IMR-90 (cell line): Measurements from ENCODE around the gene VILL. TPM values are rescaled to one million over a fixed set of nuclear protein-coding genes. Genes with fewer than 3 reads are reported as not detected.
A peak's percentile ranks its signal among the peaks of the same experiment; 100 is the strongest.

Experiments used
- ATAC-seq: fragments of 200-7000 bp; cut with Tn5 transposase; 2 replicates; pipeline ENCODE4 v1.9.1; 2020; ENCODE audit warnings: low read depth, mild to moderate bottlenecking, moderate library complexity
- BruUV-seq: library from RNA; stranded (reverse); fragments of 400-500 nt; replicated peaks from 2 replicates; lab custom pipeline; 2021; lab: Mats Ljungman, UMichigan
- CTCF ChIA-PET: fragments of 300-600 bp; formaldehyde crosslinking; extraction: SDS; loops from one replicate; lab custom pipeline; 2021; ENCODE audit warnings: antibody characterized with exemption; lab: Yijun Ruan, JAX
- POLR2A ChIA-PET: fragments of 300-600 bp; sonication (Branson Sonifier 250); formaldehyde crosslinking; loops from one replicate; lab custom pipeline; 2022; ENCODE audit warnings: antibody characterized with exemption; ENCODE audit not compliant: unreplicated experiment; lab: Charles Lee
- DNase-seq: peaks from one replicate; pipeline ENCODE4 v3.0.0; 2013
- H2AFZ ChIP-seq: replicated peaks from 2 replicates; pipeline ENCODE3; 2013; ENCODE audit warnings: low read length, mild to moderate bottlenecking; ENCODE audit not compliant: poor library complexity
- H2AK5ac ChIP-seq: 2 replicates; pipeline ENCODE4 v1.6.1; 2013; ENCODE audit warnings: low read depth, low read length, inconsistent platforms
- H2AK9ac ChIP-seq: replicated peaks from 2 replicates; pipeline ENCODE3; 2013; ENCODE audit warnings: mild to moderate bottlenecking, low read depth, low read length, moderate library complexity; ENCODE audit not compliant: poor library complexity
- H2BK120ac ChIP-seq: 2 replicates; pipeline ENCODE4 v1.6.1; 2013; ENCODE audit warnings: low read depth, low read length, inconsistent platforms
- H2BK15ac ChIP-seq: 3 replicates; pipeline ENCODE4 v1.6.1; 2013; ENCODE audit warnings: low read depth, low read length, inconsistent platforms
- H2BK20ac ChIP-seq: 2 replicates; pipeline ENCODE4 v1.6.1; 2013; ENCODE audit warnings: low read depth, mild to moderate bottlenecking, inconsistent platforms, low read length, moderate library complexity
- H2BK5ac ChIP-seq: 2 replicates; pipeline ENCODE4 v1.6.1; 2013; ENCODE audit warnings: mild to moderate bottlenecking, low read depth, low read length, inconsistent platforms; ENCODE audit not compliant: poor library complexity, severe bottlenecking
- H3K14ac ChIP-seq: replicated peaks from 2 replicates; pipeline ENCODE4 v1.6.1; 2013; ENCODE audit warnings: low read depth, low read length, inconsistent platforms
- H3K18ac ChIP-seq: 2 replicates; pipeline ENCODE4 v1.6.1; 2013; ENCODE audit warnings: low read depth, low read length, control low read depth
- H3K23ac ChIP-seq: 2 replicates; pipeline ENCODE4 v1.6.1; 2013; ENCODE audit warnings: low read depth, low read length, inconsistent platforms
- H3K27ac ChIP-seq: 2 replicates; pipeline ENCODE4 v1.5.1; 2013; ENCODE audit warnings: mild to moderate bottlenecking, control low read depth, low read length; ENCODE audit not compliant: insufficient read depth
- H3K27me3 ChIP-seq: 2 replicates; pipeline ENCODE4 v1.6.1; 2013; ENCODE audit warnings: low read length; ENCODE audit not compliant: control insufficient read depth, insufficient read depth
- H3K36me3 ChIP-seq: 2 replicates; pipeline ENCODE4 v1.6.1; 2013; ENCODE audit warnings: low read length, mixed read lengths; ENCODE audit not compliant: control insufficient read depth, insufficient read depth
- H3K4ac ChIP-seq: 2 replicates; pipeline ENCODE4 v1.6.1; 2013; ENCODE audit warnings: low read depth, low read length, inconsistent platforms
- H3K4me1 ChIP-seq: 2 replicates; pipeline ENCODE4 v1.6.1; 2013; ENCODE audit warnings: low read length, mixed read lengths; ENCODE audit not compliant: control insufficient read depth, insufficient read depth
- H3K4me2 ChIP-seq: 2 replicates; pipeline ENCODE4 v1.6.1; 2013; ENCODE audit warnings: low read depth, mild to moderate bottlenecking, control low read depth, low read length, moderate library complexity
- H3K4me3 ChIP-seq: 2 replicates; pipeline ENCODE4 v1.5.1; 2013; ENCODE audit warnings: low read depth, mild to moderate bottlenecking, control low read depth, low read length, moderate library complexity; ENCODE audit not compliant: insufficient read depth
- H3K56ac ChIP-seq: 2 replicates; pipeline ENCODE4 v1.6.1; 2013; ENCODE audit warnings: low read length, inconsistent platforms; ENCODE audit not compliant: insufficient read depth; ENCODE audit errors: extremely low read depth
- H3K79me1 ChIP-seq, 2 experiments: 2 replicates each; pipeline ENCODE4 v1.6.1; 2013; ENCODE audit warnings: low read length in 2 of 2, inconsistent platforms in 1 of 2, low read depth in 1 of 2
- H3K9ac ChIP-seq: 2 replicates; pipeline ENCODE4 v1.6.1; 2013; ENCODE audit warnings: low read depth, low read length, control low read depth
- H3K9me1 ChIP-seq: 2 replicates; pipeline ENCODE4 v1.6.1; 2013; ENCODE audit warnings: low read length, inconsistent platforms; ENCODE audit not compliant: insufficient read depth
- H3K9me3 ChIP-seq: 2 replicates; pipeline ENCODE4 v1.6.1; 2013; ENCODE audit warnings: low read length; ENCODE audit not compliant: control insufficient read depth, insufficient read depth
- H4K20me1 ChIP-seq: 2 replicates; pipeline ENCODE4 v1.6.1; 2013; ENCODE audit warnings: low read length, inconsistent platforms; ENCODE audit not compliant: insufficient read depth
- H4K5ac ChIP-seq: 2 replicates; pipeline ENCODE4 v1.6.1; 2013; ENCODE audit warnings: mild to moderate bottlenecking, low read depth, low read length, control low read depth
- H4K8ac ChIP-seq, 2 experiments: 2 replicates each; pipeline ENCODE4 v1.6.1; 2013; ENCODE audit warnings: low read depth in 2 of 2, low read length in 2 of 2, control low read depth in 1 of 2, inconsistent platforms in 1 of 2
- H4K91ac ChIP-seq: 2 replicates; pipeline ENCODE4 v1.6.1; 2013; ENCODE audit warnings: low read depth, low read length, inconsistent platforms; ENCODE audit not compliant: insufficient read depth
- BHLHE40 ChIP-seq: fragments of 150-350 bp; IDR thresholded peaks from 2 replicates; pipeline ENCODE4 v1.6.1; 2016; ENCODE audit warnings: mild to moderate bottlenecking, low read depth, low read length
- CEBPB ChIP-seq: IDR thresholded peaks from 2 replicates; pipeline ENCODE4 v1.6.1; 2012; ENCODE audit warnings: low read depth, low read length, improper control_type of control experiment
- CHD1 ChIP-seq: IDR thresholded peaks from 2 replicates; pipeline ENCODE4 v1.6.1; 2012; ENCODE audit warnings: low read depth, low read length, improper control_type of control experiment
- ELK1 ChIP-seq: fragments of 150-350 bp; IDR thresholded peaks from 2 replicates; pipeline ENCODE4 v1.6.1; 2016; ENCODE audit warnings: low read depth, mild to moderate bottlenecking, low read length, moderate library complexity, borderline replicate concordance
- FOS ChIP-seq: fragments of 150-350 bp; IDR thresholded peaks from 2 replicates; pipeline ENCODE4 v1.6.1; 2016; ENCODE audit warnings: low read depth, low read length
- MAFK ChIP-seq: IDR thresholded peaks from 2 replicates; pipeline ENCODE4 v1.6.1; 2012; ENCODE audit warnings: low read depth, low read length, improper control_type of control experiment
- MXI1 ChIP-seq: IDR thresholded peaks from 2 replicates; pipeline ENCODE4 v1.6.1; 2012; ENCODE audit warnings: low read depth, mild to moderate bottlenecking, low read length, moderate library complexity, borderline replicate concordance
- NFE2L2 ChIP-seq: fragments of 150-350 bp; IDR thresholded peaks from 2 replicates; pipeline ENCODE4 v1.6.1; 2016; ENCODE audit warnings: low read depth, mild to moderate bottlenecking, low read length
- POLR2A ChIP-seq: IDR thresholded peaks from 2 replicates; pipeline ENCODE4 v1.6.1; 2012; ENCODE audit warnings: mild to moderate bottlenecking, low read depth, low read length
- RAD21 ChIP-seq: IDR thresholded peaks from 2 replicates; pipeline ENCODE4 v1.6.1; 2012; ENCODE audit warnings: low read length, improper control_type of control experiment
- RCOR1 ChIP-seq: IDR thresholded peaks from 2 replicates; pipeline ENCODE4 v1.6.1; 2012; ENCODE audit warnings: mild to moderate bottlenecking, low read length, improper control_type of control experiment; ENCODE audit not compliant: insufficient replicate concordance
- RFX5 ChIP-seq: IDR thresholded peaks from 2 replicates; pipeline ENCODE4 v1.8.0; 2012; ENCODE audit warnings: low read depth, mild to moderate bottlenecking, low read length, moderate library complexity
- WGBS, 2 experiments: methylation state at CpG; one replicate each; pipeline versions ENCODE4 v1.1.5 to v1.1.7; 2013; ENCODE audit warnings: missing lambda C conversion rate in 2 of 2; ENCODE audit not compliant: insufficient read length in 1 of 2; ENCODE audit errors: extremely low coverage in 2 of 2; 5-methylcytosine and 5-hydroxymethylcytosine counted together
- dilution Hi-C: fragments of 300-500 bp; cut with HindIII; formaldehyde crosslinking; loops from one replicate; pipeline ENCODE4 v1.14.3; 2018; ENCODE audit warnings: low sequenced_read_pairs; ENCODE audit not compliant: unreplicated experiment
- in situ Hi-C: fragments of 300-500 bp; cut with MboI; formaldehyde crosslinking; loops from 3 replicates; pipeline ENCODE4 v1.14.3; 2019; ENCODE audit warnings: low sequenced_read_pairs, inconsistent platforms, mixed read lengths
- intact Hi-C: fragments of 100-400 bp; cut with micrococcal nuclease; formaldehyde crosslinking; loops from 2 replicates; pipeline ENCODE4 v1.10.0; 2022
- polyA plus RNA-seq, 3 experiments: library from polyadenylated mRNA; depleted of rRNA; stranded (reverse); fragments of >200 nt; gene quantifications; 2 replicates each; pipeline ENCODE4 v1.2.3, GENCODE V29; 2012; ENCODE audit warnings: low replicate concordance in 1 of 3
- total RNA-seq: library from RNA; depleted of rRNA; stranded (reverse); fragments of >200 nt; gene quantifications from 2 replicates; pipeline ENCODE4 v1.2.3, GENCODE V29; 2012
- TF ChIP-seq, protein P1 (sequence below): fragments of 150-350 bp; IDR thresholded peaks from 2 replicates; pipeline ENCODE4 v1.6.1; 2017; ENCODE audit warnings: mild to moderate bottlenecking, antibody characterized with exemption, low read length, low read depth
- TF ChIP-seq, protein P2 (sequence below): conservative IDR thresholded peaks from 2 replicates; pipeline ENCODE4 v1.5.1; 2012; ENCODE audit warnings: mild to moderate bottlenecking, low read depth, low read length, improper control_type of control experiment

VILL gene
- total and polyA plus RNA-seq, 2 of the 4 experiments (the other 2 are of a cell fraction): 2.3 to 4.7 TPM

DNA sequence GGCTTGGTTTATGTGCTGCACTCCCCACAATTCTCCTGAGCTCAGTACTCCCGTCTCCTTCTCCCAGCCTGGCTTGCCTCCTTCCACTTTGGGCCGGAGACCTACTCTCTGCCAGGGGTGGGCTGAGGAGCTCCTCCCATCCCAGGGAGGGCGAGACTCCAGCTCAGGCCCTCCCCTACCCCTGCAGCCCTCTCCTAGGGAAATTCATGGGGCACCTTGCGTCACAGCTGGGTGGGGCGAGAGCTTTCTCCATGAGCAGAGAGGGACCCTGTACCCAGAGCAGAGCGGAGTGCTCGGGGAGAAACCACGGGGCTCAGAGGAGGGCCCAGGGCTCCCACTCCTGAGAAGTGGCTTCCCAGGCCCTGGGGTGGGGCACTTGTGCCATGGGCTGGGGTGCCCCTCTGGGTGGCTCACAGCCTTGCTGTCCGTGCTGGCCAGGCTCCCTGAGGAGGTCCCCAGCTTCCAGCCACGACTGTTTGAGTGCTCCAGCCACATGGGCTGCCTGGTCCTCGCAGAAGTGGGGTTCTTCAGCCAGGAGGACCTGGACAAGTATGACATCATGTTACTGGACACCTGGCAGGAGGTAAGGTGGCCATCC, 13.3 kb downstream of the VILL start:
- WGBS, 2 experiments: 100% methylated on average over 2 of the region's 11 CpGs; no CpG with 5 or more reads in 1 of the 2 experiments
- Histone ChIP-seq H3K56ac (no peak overlapping the region), H2BK120ac (no peak overlapping the region), H4K20me1 (peaks cover 8% of the 10 kb centered on the region; the same call in 1 of the 2 replicates), H2AK9ac (no peak overlapping the region), H3K9ac (no peak overlapping the region), H3K4me1 (peaks cover 3% of the 10 kb centered on the region; the same call in 1 of the 2 replicates), H3K18ac (no peak overlapping the region), H3K27ac (no peak overlapping the region), H4K5ac (no peak overlapping the region), H3K79me1 (no peaks in the 10 kb centered on the region), H4K8ac (no peak overlapping the region), H2BK5ac (no peak overlapping the region), H3K4me2 (no peak overlapping the region), H3K9me3 (no peaks in the 10 kb centered on the region), H2BK20ac (no peak overlapping the region), H3K23ac (no peak overlapping the region), H3K4me3 (no peak overlapping the region), H4K91ac (no peak overlapping the region), H3K36me3 (peaks cover 23% of the 10 kb centered on the region), H3K14ac (no peak overlapping the region), H3K4ac (no peak overlapping the region), H2AFZ (peak overlapping the region; percentile 46), H2BK15ac (no peak overlapping the region), H3K9me1 (peaks cover 15% of the 10 kb centered on the region), H2AK5ac (peak overlapping the region; percentile 8; the same call in 1 of the 2 replicates), H3K27me3 (no peaks in the 10 kb centered on the region)
- ChIA-PET CTCF (interaction anchor here (0.5 to 1.3 kb wide), 4 partner anchors 18 to 151 kb away, joined by 3 to 4 read pairs (median 3); no protein-coding TSS in a partner anchor), POLR2A (no interaction called here)
- ATAC-seq (no peak), DNase-seq (no peak)
- intact Hi-C loops (loop anchor here (1.0 kb wide), 2 partner anchors 149 to 476 kb away; no protein-coding TSS in a partner anchor), in situ Hi-C loops (no loop called here), dilution Hi-C loops (no loop called here)
- no TSS peak for BruUV-seq
- TF ChIP-seq, protein P1, sequence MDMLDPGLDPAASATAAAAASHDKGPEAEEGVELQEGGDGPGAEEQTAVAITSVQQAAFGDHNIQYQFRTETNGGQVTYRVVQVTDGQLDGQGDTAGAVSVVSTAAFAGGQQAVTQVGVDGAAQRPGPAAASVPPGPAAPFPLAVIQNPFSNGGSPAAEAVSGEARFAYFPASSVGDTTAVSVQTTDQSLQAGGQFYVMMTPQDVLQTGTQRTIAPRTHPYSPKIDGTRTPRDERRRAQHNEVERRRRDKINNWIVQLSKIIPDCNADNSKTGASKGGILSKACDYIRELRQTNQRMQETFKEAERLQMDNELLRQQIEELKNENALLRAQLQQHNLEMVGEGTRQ: no peak
- no peak for TF ChIP-seq BHLHE40
- no peak for TF ChIP-seq RAD21
- no peak for TF ChIP-seq MAFK
- no peak for TF ChIP-seq CEBPB
- TF ChIP-seq CHD1: no peak
- TF ChIP-seq NFE2L2: no peak
- no peak for TF ChIP-seq ELK1
- TF ChIP-seq MXI1: no peak
- TF ChIP-seq, protein P2, sequence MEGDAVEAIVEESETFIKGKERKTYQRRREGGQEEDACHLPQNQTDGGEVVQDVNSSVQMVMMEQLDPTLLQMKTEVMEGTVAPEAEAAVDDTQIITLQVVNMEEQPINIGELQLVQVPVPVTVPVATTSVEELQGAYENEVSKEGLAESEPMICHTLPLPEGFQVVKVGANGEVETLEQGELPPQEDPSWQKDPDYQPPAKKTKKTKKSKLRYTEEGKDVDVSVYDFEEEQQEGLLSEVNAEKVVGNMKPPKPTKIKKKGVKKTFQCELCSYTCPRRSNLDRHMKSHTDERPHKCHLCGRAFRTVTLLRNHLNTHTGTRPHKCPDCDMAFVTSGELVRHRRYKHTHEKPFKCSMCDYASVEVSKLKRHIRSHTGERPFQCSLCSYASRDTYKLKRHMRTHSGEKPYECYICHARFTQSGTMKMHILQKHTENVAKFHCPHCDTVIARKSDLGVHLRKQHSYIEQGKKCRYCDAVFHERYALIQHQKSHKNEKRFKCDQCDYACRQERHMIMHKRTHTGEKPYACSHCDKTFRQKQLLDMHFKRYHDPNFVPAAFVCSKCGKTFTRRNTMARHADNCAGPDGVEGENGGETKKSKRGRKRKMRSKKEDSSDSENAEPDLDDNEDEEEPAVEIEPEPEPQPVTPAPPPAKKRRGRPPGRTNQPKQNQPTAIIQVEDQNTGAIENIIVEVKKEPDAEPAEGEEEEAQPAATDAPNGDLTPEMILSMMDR: no peak
- TF ChIP-seq POLR2A: no peak
- no peak for TF ChIP-seq RCOR1
- no peak for TF ChIP-seq RFX5
- no peak for TF ChIP-seq FOS
